ENCODE measurements around the gene SMPDL3A.

GRCh38 chr6:122804962-122805485 lies 16.0 kb downstream of the SMPDL3A start:
- TF ChIP-seq CTCF (IDR thresholded peaks at IDR 0.05) = no peak
- no peak for TF ChIP-seq POLR2A (IDR thresholded peaks at IDR 0.05)
